ENCODE measurements around the gene MAP2K4.

Gene MAP2K4

GRCh38 chr17:12034538-12034937, 13.9 kb downstream of the MAP2K4 start:
- Histone ChIP-seq H3K27ac (no peak overlapping the region), H3K4me3 (no peak overlapping the region)

- no peak overlapping the region for H3K27ac ChIP-seq
- no peak overlapping the region for H3K4me3 ChIP-seq
Measured at GRCh38 chr17:12035673-12036072, 15.0 kb downstream of the MAP2K4 start.

DNA sequence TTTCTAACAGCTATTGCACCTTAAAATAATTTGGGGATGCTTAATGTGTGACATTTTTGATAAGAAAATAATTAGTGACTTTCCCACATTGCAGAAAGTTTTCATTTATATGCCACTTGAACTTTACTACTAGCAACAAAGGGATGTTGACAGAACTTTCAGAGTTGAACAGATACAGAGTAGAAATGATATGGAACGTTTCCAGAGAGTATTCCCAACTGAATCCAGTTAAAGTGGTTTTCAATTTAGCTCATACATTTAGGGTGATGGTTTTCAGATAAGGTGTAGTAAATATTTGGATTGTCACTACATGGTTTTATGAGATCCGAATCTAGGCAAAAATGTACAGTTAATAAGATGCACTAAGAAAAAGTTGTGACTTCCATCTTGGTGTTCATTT, 17.3 kb downstream of the MAP2K4 start:
- Histone ChIP-seq H3K4me3 (no peak overlapping the region), H3K27ac (no peak overlapping the region)

DNA sequence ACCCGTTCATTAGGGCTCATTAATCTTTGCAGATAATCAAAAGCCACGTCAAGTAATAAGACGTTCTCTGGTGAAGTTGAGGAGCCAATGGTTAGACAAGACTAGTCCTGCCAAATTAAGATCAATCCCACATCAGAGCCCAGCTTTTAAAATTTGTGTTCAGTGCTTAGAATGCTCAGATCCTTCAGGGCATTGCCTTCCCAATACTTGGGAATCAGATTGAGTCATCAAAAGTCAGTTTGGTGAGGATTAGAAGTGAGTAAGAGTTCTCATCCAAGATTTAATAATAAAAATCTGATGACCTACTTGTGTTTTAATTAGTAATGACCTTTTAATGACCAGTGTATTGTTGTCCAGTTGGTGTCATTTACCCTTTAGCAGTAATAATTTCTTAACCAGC, 19.8 kb downstream of the MAP2K4 start:
- Histone ChIP-seq H3K4me3 (no peak overlapping the region), H3K27ac (peak overlapping the region in 2 of 21 experiments; percentile 11 to 17)

GRCh38 chr17:12041312-12041711, 20.6 kb downstream of the MAP2K4 start:
- Histone ChIP-seq H3K27ac (peak overlapping the region in 1 of 21 experiments; percentile 11), H3K4me3 (no peak overlapping the region)

DNA sequence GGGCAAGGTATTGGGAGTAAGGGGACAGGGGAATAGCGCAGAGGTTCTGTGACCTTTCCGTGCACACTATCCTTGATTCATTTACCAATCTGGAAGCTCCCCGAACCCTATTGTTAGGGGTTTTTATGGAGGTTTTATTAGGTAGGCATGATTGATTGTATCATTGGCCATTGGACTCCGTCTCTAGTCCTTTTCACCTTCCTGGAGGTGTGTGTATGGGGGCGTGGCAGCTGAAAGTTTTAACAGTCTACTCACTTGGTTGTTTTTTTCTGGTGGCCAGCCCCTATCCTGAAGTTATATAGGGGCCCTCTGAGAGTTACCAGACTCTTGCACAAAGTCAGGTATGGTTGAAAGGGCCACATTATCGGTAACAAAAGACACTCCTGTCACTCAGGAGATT, 23.0 kb downstream of the MAP2K4 start:
- Histone ChIP-seq H3K4me3 (no peak overlapping the region), H3K27ac (no peak overlapping the region)

GRCh38 chr17:12046786-12047185, 26.1 kb downstream of the MAP2K4 start:
- no peak overlapping the region for H3K27ac ChIP-seq
- no peak overlapping the region for H3K4me3 ChIP-seq

- H3K4me3 ChIP-seq = no peak overlapping the region
Measured at GRCh38 chr17:12047681-12048376, 27.2 kb downstream of the MAP2K4 start.

GRCh38 chr17:12048843-12049473, 28.3 kb downstream of the MAP2K4 start:
- Histone ChIP-seq H3K4me3 (no peak overlapping the region), H3K27ac (no peak overlapping the region)

More at GRCh38 chr17:12047681-12048376, 27.2 kb downstream of the MAP2K4 start:
- no peak overlapping the region for H3K27ac ChIP-seq

DNA sequence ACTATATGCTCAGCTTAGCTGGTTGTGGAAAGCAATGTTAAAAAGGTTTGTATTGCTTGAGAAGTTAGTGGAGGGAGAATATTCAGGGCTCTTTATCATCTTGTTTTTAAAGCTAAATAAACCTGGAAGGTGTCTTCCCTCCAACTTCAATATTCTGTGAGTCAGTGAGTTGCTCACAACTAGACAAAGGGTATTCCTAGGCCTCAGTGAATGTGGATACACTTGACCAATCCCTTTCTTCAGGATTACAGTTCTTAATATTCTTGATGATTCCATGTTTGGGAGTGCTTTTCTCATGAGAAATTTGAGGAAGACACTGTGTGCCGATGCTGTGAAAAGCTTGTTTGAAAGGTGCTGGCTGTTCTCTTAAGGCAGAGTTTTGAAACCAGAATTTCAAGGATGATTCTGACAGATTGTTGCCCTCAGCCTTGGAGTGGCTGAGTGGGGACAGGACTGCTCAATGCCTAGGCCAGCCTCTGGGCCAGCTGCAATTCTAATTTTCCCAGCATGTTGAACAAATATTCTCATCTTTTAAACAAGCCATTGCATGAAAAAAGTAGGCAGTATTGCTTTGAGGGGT, 30.1 kb downstream of the MAP2K4 start:
- Histone ChIP-seq H3K27ac (no peak overlapping the region), H3K4me3 (no peak overlapping the region)

GRCh38 chr17:12053552-12053951, 32.9 kb downstream of the MAP2K4 start:
- H3K4me3 ChIP-seq = no peak overlapping the region
- no peak overlapping the region for H3K27ac ChIP-seq

GRCh38 chr17:12055889-12056288, 35.2 kb downstream of the MAP2K4 start:
- no peak overlapping the region for H3K27ac ChIP-seq
- no peak overlapping the region for H3K4me3 ChIP-seq

GRCh38 chr17:12057520-12057919, 36.8 kb downstream of the MAP2K4 start:
- no peak overlapping the region for H3K4me3 ChIP-seq
- H3K27ac ChIP-seq = no peak overlapping the region

GRCh38 chr17:12058535-12058934, 37.9 kb downstream of the MAP2K4 start:
- Histone ChIP-seq H3K27ac (no peak overlapping the region), H3K4me3 (no peak overlapping the region)

DNA sequence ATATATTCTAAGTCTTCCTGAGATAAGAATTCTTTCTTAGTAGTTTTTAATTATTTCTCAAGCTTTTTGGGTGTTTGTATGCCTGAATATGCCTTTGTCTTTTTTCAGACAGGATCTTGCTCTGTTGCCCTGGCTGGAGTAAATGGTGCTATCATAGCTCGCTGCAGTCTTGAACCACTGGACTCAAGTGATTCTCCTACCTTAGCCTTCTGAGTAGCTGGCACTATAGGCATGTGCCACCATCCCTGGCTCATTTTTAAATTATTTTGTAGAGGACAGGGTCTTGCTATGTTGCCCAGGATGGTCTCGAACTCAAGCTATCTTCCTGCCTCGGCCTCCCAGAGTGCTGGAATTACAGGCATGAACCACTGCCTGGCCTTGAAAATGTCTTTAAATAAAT, 41.6 kb downstream of the MAP2K4 start:
- Histone ChIP-seq H3K4me3 (no peak overlapping the region), H3K27ac (no peak overlapping the region)

DNA sequence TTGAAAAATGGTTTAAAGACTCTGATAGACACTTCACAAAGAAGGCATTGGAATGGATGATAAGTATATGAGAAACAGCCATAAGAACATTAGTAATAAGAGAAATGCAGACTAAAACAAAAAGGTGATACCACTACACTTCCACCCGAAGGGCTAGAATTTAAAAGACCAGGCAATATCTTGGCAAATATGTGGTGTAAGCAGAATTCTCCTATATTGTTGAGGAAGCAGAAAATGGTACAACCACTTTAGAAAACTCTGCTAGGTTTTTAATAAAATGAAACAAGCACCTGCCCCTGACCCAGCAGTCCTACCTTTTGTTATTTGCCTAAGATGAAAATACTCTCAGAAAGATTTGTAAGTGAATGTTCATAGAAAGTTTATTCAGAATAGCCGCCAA, 43.7 kb downstream of the MAP2K4 start:
- Histone ChIP-seq H3K4me3 (no peak overlapping the region), H3K27ac (no peak overlapping the region)

- no peak overlapping the region for H3K4me3 ChIP-seq
- H3K27ac ChIP-seq = no peak overlapping the region
Measured at GRCh38 chr17:12067485-12067884, 46.8 kb downstream of the MAP2K4 start.

DNA sequence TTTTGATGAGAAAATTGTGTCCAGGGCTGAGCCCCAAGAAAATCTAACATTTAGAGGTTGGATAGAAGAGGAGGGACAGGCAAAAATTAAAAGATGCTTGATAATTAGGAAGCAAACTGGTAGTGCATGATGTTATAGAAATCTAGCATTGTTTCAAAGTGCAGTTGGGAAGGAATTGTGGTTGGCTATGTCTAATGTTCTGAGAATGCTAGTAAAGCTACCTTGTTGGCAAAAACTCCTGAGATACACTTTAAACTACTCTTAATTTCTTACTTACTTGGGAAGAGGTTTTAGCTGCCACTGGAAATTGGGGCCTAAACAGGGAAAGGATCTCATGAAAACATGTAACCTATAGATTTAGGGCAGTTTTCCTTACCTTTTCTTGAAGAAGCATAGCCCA, 48.3 kb downstream of the MAP2K4 start:
- H3K27ac ChIP-seq = no peak overlapping the region
- H3K4me3 ChIP-seq = no peak overlapping the region

DNA sequence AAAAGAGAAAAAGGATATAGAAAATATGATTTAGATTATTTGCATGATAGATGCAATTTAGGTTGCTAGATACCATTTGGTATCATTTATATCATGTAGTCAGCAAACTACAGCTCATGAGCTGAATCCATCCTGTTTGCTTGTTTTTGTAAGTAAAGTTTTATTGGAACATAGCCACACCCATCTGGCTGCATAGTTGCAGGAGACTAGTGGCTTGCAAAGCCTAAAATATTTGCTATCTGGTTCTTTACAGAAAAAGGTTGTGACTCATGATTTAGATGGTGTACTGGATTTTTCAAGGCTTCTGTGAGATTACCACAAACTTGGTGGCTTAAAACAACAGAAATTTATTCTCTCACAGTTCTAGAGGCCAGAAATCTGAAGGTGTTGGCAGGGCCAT, 49.9 kb downstream of the MAP2K4 start:
- Histone ChIP-seq H3K27ac (no peak overlapping the region), H3K4me3 (no peak overlapping the region)

DNA sequence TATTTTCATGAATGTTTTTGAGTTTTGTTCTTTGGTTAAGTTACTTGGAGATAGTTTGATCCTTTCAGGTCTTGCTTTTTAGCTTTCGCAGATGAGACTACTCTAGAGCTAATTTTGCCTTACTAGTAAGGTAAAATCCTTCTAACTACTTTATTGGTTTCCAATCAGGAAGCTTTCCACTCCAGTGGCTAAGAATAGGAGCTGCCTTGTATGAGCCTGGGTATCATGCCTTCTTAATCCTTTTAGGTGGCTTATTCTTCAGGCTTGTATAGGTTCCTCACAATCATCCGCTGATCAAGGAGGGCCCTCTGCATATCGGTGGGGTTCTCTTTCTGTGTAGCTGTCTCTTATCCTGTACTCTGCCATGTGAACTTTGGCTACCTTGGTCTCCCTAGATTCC, 53.7 kb downstream of the MAP2K4 start:
- Histone ChIP-seq H3K4me3 (no peak overlapping the region), H3K27ac (no peak overlapping the region)

DNA sequence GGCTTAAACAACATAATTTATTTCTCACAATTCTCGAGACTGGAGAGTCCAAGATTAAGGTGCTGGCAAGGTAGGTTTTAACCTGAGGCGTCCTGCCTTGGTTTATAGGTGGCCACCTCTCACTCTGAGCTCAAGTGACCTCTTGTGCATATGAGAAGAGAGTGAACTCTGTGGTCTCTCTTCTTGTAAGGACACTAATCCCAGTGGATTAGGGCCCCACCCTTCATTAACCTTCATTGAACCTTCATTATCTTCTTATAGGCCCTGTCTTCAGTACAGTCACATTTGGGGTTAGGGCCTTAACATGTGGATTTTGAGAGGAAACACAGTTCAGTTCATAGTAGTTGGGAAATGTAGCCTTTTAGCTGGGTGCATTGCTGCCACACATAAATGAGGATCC, 57.1 kb downstream of the MAP2K4 start:
- no peak overlapping the region for H3K4me3 ChIP-seq

More for the DNA sequence above, 57.1 kb downstream of the MAP2K4 start:
- no peak overlapping the region for H3K27ac ChIP-seq
